Right ventricle myocardium superior (tissue), 1 donor: ENCODE data around the gene HSP90AA1. TPM values are rescaled to one million over a fixed set of nuclear protein-coding genes. Genes with fewer than 3 reads are reported as not detected.
"Not testable (repeated sequence)": the region's sequence is repeated elsewhere in the genome, so short reads cannot be mapped to it uniquely, and the experiment has no call there.

Experiments
- ATAC-seq: fragments of 200-7000 bp; cut with Tn5 transposase; one replicate; pipeline ENCODE4 v1.9.1; 2020; ENCODE audit warnings: mild to moderate bottlenecking; ENCODE audit not compliant: poor library complexity
- DNase-seq: peaks from one replicate; pipeline ENCODE4 v3.0.0-alpha.2; 2020
- intact Hi-C: fragments of 100-400 bp; cut with DNase I; formaldehyde crosslinking; loops from one replicate; pipeline ENCODE4 v1.11.2; 2022
- total RNA-seq: library from RNA; stranded (reverse); fragmentation: NEBNext Ultra II Directional; extraction: Animal tissue kit (Norgen Biotek cat#: 25700); gene quantifications from one replicate; pipeline ENCODE4 v1.2.1, GENCODE V29; 2021
- donor health status: DM: no; HTN: yes; CAD: no; lungs with severe emphysema.

HSP90AA1 gene
- total RNA-seq, 1 donor from 2014 or later = 483 TPM

DNA sequence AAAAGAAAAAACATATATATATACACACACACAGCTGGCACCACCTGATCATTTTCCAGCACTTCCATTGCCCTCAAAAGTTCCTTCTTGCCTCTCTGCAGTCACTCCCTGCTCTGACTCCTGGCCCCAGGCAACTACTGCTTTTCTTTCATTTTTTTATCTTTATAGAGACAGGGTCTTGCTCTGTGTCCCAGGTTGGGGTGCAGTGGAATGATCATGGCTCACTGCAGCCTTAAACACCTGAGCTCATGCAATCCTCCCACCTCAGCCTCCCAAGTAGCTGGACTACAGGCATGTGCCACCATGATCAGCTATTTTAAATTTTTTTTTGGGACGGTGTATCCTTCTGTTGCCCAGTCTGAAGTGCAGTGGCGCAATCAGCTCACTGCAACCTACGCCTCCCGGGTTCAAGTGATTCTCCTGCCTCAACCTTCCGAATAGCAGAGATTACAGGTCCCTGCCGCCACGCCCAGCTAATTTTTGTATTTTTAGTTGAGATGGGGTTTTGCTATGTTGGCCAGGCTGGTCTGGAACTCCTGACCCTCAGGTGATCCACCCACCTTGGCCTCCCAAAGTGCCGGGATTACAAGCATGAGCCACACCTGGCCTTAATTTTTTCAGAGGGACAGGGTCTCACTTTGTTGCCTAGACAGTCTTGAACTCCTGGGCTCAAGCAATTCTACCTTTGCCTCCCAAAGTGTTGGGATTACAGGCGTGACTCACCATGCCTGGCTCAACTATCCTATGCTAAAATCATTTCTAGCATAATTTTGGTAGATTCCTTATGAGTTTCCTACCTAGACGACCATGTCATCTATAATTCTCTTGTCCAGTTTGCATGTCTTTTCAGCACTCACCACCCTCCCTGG lies 7.8 kb downstream of the HSP90AA1 start:
- ATAC-seq = no peak

DNA sequence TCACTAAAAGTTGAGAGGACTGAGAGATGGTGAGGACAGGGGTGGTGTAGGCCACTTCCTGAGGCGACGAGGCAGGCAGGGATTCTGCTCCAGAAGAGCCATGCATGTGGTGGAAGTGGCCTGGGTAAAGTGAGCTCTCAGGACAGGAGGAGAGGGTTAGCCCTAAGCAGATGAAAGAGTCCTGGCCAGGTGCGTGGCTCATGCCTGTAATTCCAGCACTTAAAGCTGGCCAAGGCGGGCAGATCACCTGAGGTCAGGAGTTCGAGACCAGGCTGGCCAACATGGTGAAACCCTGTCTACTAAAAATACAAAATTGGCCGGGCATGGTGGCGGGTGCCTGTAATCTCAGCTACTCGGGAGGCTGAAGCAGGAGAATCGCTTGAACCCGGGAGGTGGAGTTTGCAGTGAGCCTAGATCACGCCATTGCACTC lies 8.5 kb downstream of the HSP90AA1 start:
- ATAC-seq, intact Hi-C loops, DNase-seq: not testable (repeated sequence)

More for the DNA sequence above, 7.8 kb downstream of the HSP90AA1 start:
- DNase-seq = no peak
- intact Hi-C loops = no loop called here

DNA sequence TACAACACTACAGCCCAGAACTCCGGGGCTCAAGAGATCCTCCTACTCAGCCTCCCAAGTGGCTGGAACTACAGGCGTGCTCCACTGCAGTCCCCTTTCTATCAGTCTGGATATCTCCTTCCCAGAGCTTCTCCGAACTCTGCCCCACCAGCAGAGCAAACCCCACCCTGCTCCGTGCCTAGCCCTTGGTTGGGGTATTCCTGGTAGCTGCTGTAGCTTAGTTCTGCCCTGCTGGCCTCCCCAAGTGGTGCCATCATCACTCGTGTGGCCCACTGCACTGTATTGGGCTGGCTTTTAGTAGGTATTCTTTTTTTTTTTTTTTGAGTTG lies 9.5 kb downstream of the HSP90AA1 start:
- no peak for ATAC-seq
- DNase-seq = no peak
- intact Hi-C loops = no loop called here

DNA sequence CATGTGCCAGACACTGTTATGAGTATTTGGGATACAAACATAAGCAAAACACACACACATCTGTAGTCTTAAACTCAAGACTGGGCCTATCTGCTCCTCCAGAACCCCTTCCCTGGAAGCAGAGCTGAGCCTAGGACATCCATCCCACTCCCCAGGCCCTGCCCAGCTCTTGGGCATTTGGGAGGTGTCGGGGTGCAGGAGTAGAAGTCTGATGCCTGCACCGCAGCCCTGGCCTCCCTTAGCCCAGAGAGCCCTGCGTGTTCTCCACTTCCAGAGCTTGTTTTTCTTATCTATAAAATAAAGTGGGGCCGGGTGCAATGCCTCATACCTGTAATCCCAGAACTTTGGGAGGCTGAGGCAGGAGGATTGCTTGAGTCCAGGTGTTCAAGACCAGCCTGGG lies 11.7 kb downstream of the HSP90AA1 start:
- intact Hi-C loops = no loop called here
- ATAC-seq (no peak), DNase-seq (peak; percentile 13)

DNA sequence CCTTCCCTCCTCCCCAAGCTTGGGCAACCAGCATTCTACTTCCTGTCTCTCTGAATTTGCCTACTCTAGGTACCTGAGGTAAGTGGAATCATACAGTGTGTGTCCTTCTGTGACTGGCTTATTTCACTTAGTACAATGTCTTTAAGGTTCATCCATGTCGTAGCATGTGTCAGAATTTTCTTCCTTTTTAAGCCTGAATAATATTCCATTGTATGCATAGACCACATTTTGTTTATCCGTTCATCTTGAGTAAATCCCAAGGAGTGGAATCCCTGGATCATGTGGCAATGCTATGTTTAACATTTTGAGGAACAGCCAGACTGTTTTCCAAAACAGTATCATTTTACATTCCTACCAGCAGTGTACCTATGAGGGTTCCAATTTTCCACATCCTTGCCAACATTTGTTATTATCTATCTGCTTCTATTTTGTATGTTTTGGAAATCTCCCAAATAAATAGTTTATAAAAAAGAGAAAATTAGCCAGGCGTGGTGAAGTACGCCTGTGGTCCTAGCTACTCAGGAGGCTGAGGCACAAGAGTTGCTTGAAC lies 12.4 kb downstream of the HSP90AA1 start:
- no peak for ATAC-seq
- intact Hi-C loops = no loop called here
- DNase-seq = no peak

DNA sequence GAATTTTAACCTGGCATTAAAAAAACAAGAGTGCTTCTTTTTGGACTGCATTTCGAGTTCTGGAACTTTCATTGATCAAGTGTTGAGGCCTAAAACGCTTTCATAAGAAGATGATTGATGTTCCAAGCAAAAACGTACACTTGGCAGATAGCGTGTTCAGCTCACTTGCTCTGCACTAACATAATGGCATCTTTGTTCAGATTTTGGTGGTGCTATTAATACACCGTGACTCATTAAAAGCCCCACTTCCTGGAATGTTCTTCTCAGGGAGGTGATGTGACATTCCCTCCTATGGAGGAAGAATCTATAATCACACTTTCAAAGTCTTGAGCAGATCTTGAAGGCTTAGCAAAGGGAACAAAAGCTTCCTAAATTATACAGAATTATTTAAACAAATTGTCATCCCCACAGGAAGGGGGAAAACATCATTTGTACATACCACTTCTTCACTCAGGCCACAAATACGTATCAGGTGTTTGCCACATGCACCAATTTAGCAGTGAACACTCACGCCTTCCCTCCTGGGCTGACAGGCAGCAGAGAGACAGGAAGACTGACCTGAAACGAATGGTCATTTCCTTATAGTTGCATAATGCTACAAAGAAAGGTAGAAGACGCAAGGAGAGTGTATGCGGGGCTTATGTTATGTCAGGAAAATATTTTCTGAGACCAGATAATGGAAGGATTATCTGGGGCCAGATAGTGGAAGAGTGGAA lies 15.4 kb downstream of the HSP90AA1 start:
- DNase-seq (no peak), ATAC-seq (no peak)
- intact Hi-C loops = no loop called here

DNA sequence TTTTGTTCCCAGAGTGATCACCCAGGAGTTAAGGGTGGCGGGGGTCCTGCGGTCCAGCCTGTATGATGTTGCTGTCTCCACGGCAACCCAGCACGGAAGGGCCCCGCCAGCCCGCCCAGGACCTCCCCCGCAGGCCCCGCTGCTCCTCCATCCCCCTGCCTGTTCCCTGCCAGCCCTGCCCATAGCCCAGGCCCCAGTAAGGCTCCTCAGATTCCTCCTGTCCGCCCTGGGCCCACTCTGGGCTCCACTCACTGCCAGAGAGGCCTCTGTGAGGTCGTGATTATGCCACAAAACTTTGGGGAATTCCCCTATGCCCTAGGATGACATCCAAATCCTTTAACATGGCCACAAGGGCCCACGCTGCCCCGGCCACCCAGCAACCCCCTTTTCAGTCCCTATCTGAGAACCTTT lies 20.8 kb downstream of the HSP90AA1 start:
- intact Hi-C loops = no loop called here
- no peak for ATAC-seq
- DNase-seq = no peak

DNA sequence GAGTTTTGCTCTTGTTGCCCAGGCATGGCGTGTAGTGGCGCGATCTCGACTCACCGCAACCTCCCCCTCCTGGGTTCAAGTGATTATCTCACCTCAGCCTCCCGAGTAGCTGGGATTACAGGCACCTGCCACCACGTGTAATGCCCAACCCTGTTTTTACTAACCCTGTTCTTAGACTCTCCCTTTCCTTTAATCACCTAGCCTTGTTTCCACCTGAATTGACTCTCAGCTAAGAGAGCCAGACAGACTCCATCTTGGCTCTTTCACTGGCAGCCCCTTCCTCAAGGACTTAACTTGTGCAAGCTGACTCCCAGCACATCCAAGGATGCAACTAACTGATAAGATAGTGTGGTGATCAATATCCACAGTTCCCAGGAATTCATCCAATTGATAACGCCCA lies 22.3 kb downstream of the HSP90AA1 start:
- ATAC-seq, DNase-seq, intact Hi-C loops: not testable (repeated sequence)

DNA sequence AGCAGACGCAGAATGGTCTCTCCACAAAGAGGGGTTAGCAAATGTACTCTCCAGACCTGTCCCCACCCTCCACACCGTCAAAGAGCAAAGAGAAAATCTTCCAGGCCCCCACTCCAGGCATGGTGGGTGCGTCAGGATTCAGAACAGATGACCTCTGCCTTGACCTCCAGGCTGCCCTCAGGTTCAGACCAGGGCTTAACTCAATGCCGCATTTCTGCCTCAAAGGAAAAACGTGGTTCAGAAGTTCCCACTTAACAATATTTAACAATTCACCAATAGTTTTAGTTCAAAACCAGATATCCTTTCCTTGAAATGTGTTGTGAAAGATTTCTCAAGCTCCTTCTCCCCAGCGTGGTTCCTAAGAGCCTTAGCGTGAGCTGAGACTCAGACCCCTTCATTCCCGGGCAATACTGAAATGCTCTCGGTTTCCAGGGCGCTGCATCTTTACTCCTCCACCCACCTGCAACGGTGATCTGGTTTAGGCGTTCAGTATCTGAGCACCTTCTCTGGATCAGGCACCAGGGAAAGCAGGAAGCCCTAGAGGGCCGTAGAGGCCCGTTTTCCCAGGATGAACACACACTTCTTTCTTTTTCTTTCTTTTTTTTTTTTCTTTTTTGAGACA lies 22.9 kb downstream of the HSP90AA1 start:
- no peak for DNase-seq
- intact Hi-C loops = no loop called here
- peak; percentile 23 for ATAC-seq

DNA sequence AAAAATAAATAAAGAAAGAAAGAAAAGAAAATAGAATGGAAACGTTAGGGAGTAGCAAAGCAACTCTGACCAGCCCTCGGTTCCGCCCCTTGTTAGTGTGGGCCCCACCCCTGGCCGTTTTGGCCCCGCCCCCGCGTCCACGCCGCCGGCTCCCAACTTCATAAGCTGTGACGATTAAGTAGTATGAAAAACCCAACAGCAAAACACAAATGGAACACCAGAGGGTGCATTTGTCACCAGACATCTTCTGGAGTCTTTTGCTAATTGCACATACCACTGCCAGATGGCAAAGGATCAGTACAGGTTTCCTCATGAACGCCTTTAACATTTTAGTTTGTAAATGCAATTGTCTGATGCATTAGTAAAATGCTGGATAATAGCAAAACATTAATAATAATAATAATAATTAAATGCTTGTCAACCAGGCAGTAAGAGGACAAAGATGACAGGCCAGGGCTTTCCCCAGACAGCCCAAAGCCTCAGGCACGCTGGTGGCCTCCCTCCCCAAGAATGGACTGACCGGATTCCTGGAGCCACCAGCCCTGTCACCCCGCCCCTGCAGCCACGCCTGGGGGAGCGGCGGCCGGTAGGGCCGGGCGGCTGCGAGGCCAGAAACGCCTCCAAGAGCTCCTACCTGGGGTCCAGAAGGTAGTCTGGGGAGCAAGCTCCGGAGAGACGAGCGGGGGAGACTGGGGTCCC lies 23.6 kb downstream of the HSP90AA1 start:
- DNase-seq = peak; percentile 92
- intact Hi-C loops = no loop called here
- ATAC-seq = peak; percentile 97

DNA sequence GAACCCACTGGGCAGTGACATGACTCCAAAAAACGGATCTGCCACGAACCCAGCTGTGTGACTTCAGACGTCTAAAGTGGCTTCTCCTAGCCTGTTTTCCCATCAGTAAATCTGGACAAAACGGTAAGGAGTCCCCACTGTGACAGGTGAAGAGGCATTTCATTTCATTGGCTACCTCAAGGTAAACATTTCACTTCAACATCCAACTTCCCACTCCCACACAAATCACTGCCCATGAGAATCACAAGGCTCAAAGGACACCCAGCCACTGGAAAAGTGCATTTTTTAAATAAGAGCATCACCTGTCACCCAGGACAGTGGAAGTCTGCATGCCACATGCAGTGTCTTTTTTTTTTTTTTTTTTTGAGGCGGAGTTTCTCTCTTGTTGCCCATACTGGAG lies 27.9 kb downstream of the HSP90AA1 start:
- intact Hi-C loops = no loop called here
- ATAC-seq (no peak), DNase-seq (no peak)

DNA sequence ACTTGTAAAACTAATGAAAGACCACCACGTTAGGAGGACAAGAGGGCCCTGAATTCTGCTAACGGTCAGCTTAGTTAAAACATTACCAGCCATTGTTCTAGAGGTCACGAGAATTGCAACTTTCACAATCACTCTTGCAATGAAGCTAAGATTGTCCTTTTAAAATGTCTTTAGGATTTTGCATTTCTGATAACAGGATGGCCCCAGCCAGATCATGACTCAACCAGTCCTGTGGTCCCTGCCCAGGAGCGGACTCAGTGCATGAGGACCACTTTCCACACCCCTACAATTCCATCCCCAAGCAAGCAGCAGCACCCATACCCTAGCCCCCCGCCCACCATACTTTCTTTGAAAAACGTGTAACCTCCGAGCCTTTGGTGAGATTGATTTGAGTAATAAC lies 28.7 kb downstream of the HSP90AA1 start:
- intact Hi-C loops = no loop called here
- ATAC-seq (no peak), DNase-seq (no peak)

DNA sequence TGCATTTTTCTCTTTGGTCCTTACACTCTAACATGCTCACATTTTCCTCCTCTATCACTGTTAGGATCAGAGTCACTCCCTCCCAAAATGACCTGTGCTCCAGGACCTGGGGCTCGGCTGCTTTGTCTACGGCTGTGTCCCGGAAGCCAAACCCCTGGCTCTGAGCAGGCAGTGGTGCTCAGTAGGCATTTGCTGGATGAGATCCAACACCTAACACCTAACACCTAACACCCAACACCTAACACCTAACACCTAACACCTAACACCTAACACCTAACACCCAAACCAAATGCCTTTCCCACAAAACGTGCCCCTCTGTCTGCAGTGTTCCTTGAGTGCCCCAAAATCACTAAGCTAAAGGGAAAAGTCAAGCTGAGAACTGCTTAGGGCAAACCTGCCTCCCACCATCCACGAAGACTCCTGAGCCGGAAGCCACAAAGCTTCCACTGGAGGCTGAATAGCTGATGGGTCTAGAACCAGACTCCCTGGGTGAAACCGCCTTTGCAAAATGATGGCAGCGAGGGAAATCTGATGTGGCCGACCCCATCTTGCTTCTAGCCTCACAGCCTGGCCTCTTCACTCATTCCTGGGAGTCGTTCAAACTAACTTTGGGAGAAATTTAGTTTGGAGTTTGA lies 29.2 kb downstream of the HSP90AA1 start:
- DNase-seq = no peak
- ATAC-seq = no peak

DNA sequence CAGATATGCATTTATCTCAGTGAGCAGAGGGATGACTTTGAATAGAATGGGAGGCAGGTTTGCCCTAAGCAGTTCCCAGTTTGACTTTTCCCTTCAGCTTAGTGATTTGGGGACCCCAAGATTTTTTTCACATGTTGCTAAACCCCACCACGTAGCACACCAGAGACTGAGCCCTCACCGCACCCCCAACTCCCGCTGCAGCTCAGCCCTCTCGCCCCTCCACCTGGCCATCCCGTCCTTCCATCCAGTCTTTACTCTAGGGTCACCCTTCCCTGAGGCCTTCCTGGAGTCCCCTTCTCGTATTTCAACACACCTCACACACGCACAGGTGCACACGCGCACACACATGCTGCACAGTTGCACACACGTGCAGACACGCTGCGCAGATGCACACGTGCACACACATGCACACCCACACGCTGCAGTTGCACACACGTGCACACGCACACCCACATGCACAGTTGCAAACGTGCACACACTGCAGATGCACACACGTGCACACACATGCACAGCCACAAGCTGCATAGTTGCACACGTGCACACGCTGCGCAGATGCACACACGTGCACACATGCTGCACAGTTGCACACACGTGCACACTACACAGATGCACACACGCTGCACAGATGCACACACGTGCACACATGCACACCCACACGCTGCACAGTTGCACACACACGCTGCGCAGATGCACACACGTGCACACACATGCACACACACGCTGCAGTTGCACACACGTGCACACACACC lies 30.0 kb downstream of the HSP90AA1 start:
- DNase-seq (no peak), ATAC-seq (no peak)
- intact Hi-C loops = no loop called here

More for the DNA sequence above, 29.2 kb downstream of the HSP90AA1 start:
- intact Hi-C loops = no loop called here

DNA sequence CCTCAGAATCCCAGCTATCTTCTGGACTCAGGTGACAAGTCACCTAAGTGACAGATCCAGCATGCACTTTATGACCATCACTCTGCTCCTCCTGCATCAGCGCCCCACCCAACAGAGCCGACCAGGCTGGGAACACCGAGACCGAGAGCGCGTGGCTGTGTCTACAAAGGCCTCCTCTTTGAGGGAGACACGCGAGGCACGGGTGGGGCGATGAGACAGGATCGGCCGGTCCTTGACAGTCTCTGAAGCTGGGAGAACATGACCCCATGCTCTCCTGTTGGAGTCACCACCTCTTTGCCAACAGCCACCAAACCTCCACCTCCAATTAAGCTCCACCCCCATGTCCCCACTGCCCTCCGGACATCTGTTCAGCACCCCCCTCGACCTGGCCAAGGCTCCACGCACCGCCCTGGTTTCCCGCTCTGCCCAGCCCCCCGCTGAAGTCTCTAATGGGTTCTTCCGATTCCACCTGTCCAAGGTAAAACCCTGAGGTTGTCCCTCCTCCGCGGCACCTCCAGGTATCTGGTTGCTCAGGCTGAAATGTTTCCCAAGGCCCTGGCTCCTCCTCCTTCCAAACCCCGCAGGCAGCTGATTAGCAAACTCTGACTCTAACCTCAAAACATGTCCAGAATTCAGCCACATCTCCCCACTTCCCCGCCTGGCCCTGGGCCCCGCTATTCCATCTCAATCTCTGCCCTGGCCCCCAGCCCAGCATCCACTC lies 31.5 kb downstream of the HSP90AA1 start:
- intact Hi-C loops = no loop called here
- DNase-seq (no peak), ATAC-seq (no peak)

DNA sequence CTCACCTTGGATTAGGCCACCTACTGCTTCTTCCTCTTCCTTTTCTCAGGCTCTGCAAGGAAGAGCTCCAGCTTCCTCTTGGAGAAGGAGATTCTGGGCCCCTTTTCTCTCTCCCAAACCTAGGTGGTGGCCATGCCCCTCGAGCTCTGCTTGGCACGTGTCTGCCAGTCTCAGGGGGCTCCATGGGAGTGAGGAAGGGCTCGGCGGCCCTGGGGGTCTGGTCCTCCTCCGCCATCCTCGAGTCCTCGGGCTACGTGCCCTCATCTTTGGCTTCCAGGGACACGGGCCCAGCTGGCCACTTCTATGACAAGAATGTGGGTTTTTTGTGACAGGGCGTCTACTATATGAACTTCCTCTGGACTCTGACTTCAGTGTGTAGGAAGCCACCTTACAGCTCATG lies 34.3 kb downstream of the HSP90AA1 start:
- DNase-seq (no peak), ATAC-seq (no peak)
- intact Hi-C loops = no loop called here

DNA sequence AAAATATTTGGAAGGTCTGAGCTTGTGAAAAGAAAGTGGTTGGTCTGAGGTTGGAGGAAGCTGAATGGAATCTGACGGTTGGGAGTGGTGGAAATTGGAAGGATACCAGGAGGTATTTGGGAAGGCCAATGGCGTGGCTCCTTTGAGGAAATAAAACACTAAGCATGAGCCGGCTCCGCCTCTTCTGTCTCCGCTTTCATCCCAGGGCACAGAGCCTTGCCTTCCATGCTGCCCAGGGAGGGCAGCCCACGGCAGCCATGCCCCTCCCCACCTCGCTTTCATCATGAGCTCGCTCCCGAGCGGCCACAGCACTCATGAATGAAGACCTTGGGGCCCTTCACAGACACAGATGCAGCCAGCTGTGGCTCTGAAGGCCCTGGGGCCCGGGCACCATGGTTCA lies 36.2 kb downstream of the HSP90AA1 start:
- DNase-seq = no peak
- intact Hi-C loops = no loop called here
- ATAC-seq = no peak
